HG03342 (cell line): Measurements from ENCODE around the gene CWF19L1.

Experiments
- ATAC-seq: cut with Tn5 transposase; IDR thresholded peaks from one replicate; pipeline ENCODE4 v1.9.1; 2021; ENCODE audit warnings: mild to moderate bottlenecking, moderate library complexity; ENCODE audit not compliant: unreplicated experiment

Gene CWF19L1

GRCh38 chr10:100183481-100183880, 84.0 kb downstream of the CWF19L1 start:
- no peak for ATAC-seq

DNA sequence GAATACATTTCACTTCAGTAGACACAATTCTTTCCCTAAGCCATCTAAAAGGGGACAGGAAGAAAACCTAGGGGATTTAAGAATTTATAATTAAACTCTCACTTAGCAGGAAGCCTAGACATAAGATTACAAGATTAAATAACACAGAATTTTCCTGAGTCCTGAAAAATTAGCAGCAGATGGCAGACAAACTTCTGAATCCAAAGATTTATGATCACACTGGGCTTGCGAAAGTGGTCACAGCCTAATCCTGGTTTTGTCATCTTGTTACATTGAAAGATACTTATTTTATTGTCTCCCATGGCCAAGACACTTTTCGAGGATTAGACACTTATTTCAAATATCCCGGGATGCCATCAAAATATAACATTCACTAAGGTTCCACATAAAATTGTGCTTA, 84.5 kb downstream of the CWF19L1 start:
- no peak for ATAC-seq
